ENCODE measurements around the gene GOLPH3L.
"Not testable (repeated sequence)": the region's sequence is repeated elsewhere in the genome, so short reads cannot be mapped to it uniquely, and the experiment has no call there.

GOLPH3L gene

GRCh38 chr1:150619576-150620509 lies 77.1 kb downstream of the GOLPH3L start:
- in situ Hi-C loops (cut with MboI; ENCODE audit: low sequenced_read_pairs), result no loop called here

- in situ Hi-C loops (cut with MboI; ENCODE audit: low sequenced_read_pairs), result no loop called here
These were observed 81.4 kb downstream of the GOLPH3L start for GRCh38 chr1:150615346-150616201.

- in situ Hi-C loops (cut with MboI; ENCODE audit: low sequenced_read_pairs), result no loop called here
These were observed 83.7 kb downstream of the GOLPH3L start for GRCh38 chr1:150613061-150613920.

- in situ Hi-C loops (cut with MboI; ENCODE audit: low sequenced_read_pairs), result no loop called here
These were observed 85.0 kb downstream of the GOLPH3L start for GRCh38 chr1:150612014-150612345.

GRCh38 chr1:150610576-150610975 lies 86.4 kb downstream of the GOLPH3L start:
- in situ Hi-C loops (cut with MboI; ENCODE audit: low sequenced_read_pairs), result no loop called here

- in situ Hi-C loops (cut with MboI; ENCODE audit: low sequenced_read_pairs), result no loop called here
These were observed 87.2 kb downstream of the GOLPH3L start for GRCh38 chr1:150609732-150610131.

- in situ Hi-C loops (cut with MboI; ENCODE audit: low sequenced_read_pairs), result no loop called here
These were observed 90.4 kb downstream of the GOLPH3L start for GRCh38 chr1:150606463-150607142.

GRCh38 chr1:150605451-150605731 lies 91.6 kb downstream of the GOLPH3L start:
- in situ Hi-C loops (cut with MboI; ENCODE audit: low sequenced_read_pairs), result not testable (repeated sequence)

- in situ Hi-C loops (cut with MboI; ENCODE audit: low sequenced_read_pairs), result no loop called here
These were observed 92.7 kb downstream of the GOLPH3L start for GRCh38 chr1:150604226-150604588.

- in situ Hi-C loops (cut with MboI; ENCODE audit: low sequenced_read_pairs), result no loop called here
These were observed 93.2 kb downstream of the GOLPH3L start for GRCh38 chr1:150603711-150604110.

GRCh38 chr1:150602372-150602771 lies 94.6 kb downstream of the GOLPH3L start:
- in situ Hi-C loops (cut with MboI; ENCODE audit: low sequenced_read_pairs), result not testable (repeated sequence)

GRCh38 chr1:150601540-150601939 lies 95.4 kb downstream of the GOLPH3L start:
- in situ Hi-C loops (cut with MboI; ENCODE audit: low sequenced_read_pairs), result no loop called here

- in situ Hi-C loops (cut with MboI; ENCODE audit: low sequenced_read_pairs), result not testable (repeated sequence)
These were observed 98.6 kb downstream of the GOLPH3L start for GRCh38 chr1:150598346-150598745.

- in situ Hi-C loops (cut with MboI; ENCODE audit: low sequenced_read_pairs), result no loop called here
These were observed 100.0 kb downstream of the GOLPH3L start for GRCh38 chr1:150596976-150597375.
